Heart left ventricle (tissue), 16 donors: Measurements from ENCODE around the gene DYNC1I2. TPM values are rescaled to one million over a fixed set of nuclear protein-coding genes. Genes with fewer than 3 reads are reported as not detected.

Experiments used
- ATAC-seq, 4 donors: fragments of 200-7000 bp; cut with Tn5 transposase; one replicate each; pipeline ENCODE4 v1.9.1; 2020 to 2022; ENCODE audit warnings: moderate library complexity in 4 of 4, mild to moderate bottlenecking in 3 of 4, moderate number of reproducible peaks in 1 of 4
- DNase-seq, 5 donors: peaks; one replicate each; pipeline ENCODE4 v3.0.0-alpha.2; 2020
- H3K27ac ChIP-seq, 12 donors: fragments of 200-600 bp; sonication (generic) in 4 of 12; one replicate each; pipeline versions ENCODE4 v1.5.0 to v1.8.0; 2016 to 2022; ENCODE audit warnings: mild to moderate bottlenecking in 2 of 12
- H3K27me3 ChIP-seq, 9 donors: fragments of 200-600 bp; sonication (generic) in 2 of 9; one replicate each; pipeline versions ENCODE4 v1.5.1 to v1.8.0; 2016 to 2022; ENCODE audit warnings: mild to moderate bottlenecking in 3 of 9
- H3K36me3 ChIP-seq, 9 donors: fragments of 200-600 bp; sonication (generic) in 2 of 9; one replicate each; pipeline versions ENCODE4 v1.5.0 to v1.8.0; 2018 to 2022; ENCODE audit warnings: mild to moderate bottlenecking in 2 of 9
- H3K4me1 ChIP-seq, 12 donors: fragments of 200-600 bp; sonication (generic) in 4 of 12; one replicate each; pipeline versions ENCODE4 v1.5.0 to v1.8.0; 2016 to 2022; ENCODE audit warnings: mild to moderate bottlenecking in 3 of 12
- H3K4me3 ChIP-seq, 12 donors: fragments of 200-600 bp; sonication (generic) in 4 of 12; one replicate each; pipeline versions ENCODE4 v1.5.0 to v1.8.0; 2017 to 2022; ENCODE audit warnings: mild to moderate bottlenecking in 9 of 12, moderate library complexity in 4 of 12
- H3K9me3 ChIP-seq, 12 donors: fragments of 200-600 bp; sonication (generic) in 4 of 12; one replicate each; pipeline versions ENCODE4 v1.5.0 to v1.8.0; 2016 to 2022; ENCODE audit warnings: mild to moderate bottlenecking in 1 of 12
- POLR2A ChIP-seq, 2 donors: fragments of 450-650 bp; IDR thresholded peaks; one replicate each; pipeline ENCODE4 v1.6.1; 2017; ENCODE audit warnings: antibody characterized with exemption in 2 of 2, mild to moderate bottlenecking in 2 of 2, moderate library complexity in 2 of 2
- WGBS, 4 donors: extraction: QIAGEN DNeasy Blood & Tissue Kit in 2 of 4; methylation state at CpG; one replicate each; pipeline versions ENCODE4 v1.1.5 to v1.1.7; 2013 to 2018; 5-methylcytosine and 5-hydroxymethylcytosine counted together
- intact Hi-C, 10 donors: fragments of 100-400 bp; cut with DNase I; formaldehyde crosslinking; loops; one replicate each; pipeline versions ENCODE4 v1.11.1 to v1.14.2; 2022
- polyA plus RNA-seq, 2 donors: library from polyadenylated mRNA; stranded (reverse); fragments of 200-250 nt; gene quantifications; one replicate each; pipeline ENCODE4 v1.2.3, GENCODE V29; 2013
- total RNA-seq, 9 donors: library from RNA; depleted of rRNA in 2 of 9; stranded (reverse); fragments of >200 nt in 2 of 9; fragmentation: NEBNext Ultra II Directional in 3 of 9; extraction: Animal tissue kit (Norgen Biotek cat#: 25700) in 3 of 9; gene quantifications; one replicate each; pipeline versions ENCODE4 v1.1.0 to v1.2.4, GENCODE V29; 2016 to 2023
- TF ChIP-seq, protein P1 (sequence below), 12 donors: fragments of 200-600 bp; sonication (generic) in 4 of 12; IDR thresholded peaks; one replicate each; pipeline versions ENCODE4 v1.5.0 to v1.8.0; 2018 to 2022; ENCODE audit warnings: antibody characterized with exemption in 12 of 12, mild to moderate bottlenecking in 5 of 12
- donor health status: ischemic (EF 13 %, LVEDD 7.1; RV severe dilation, severe dysfunction).
- donor health status: healthy with polysubstance abuse.
- donor health status: DM: no; HTN: yes; CAD: no.
- donor health status: DM: no; HTN: no; CAD: no.
- donor health status: ischemic (EF 25% LVEDD 6.9; RV normal size, moderate dysfunction).
- donor health status: ischemic (EF 25% LVEDD 5.7; RV mildly dilated, moderate dysfunction).
- donor health status: healthy.
- donor health status: DM: yes; HTN: yes; CAD: no.
- donor health status: ischemic (EF 35%, LVEDD 5.7; RV mildly dilated, moderate dysfunction).
- donor health status: nonischemic (EF 11% LVEDD 7.7; RV severe dilation, severe dysfunction).
- donor health status: DM: yes; HTN: yes; CAD: no.
- donor health status: PGD.
- donor health status: ischemic (EF 29% LVEDD 5.4; RV normal size, mild dysfunction).
- donor health status: nonischemic (EF 23%, LVEDD 6.1; RV moderate dilation, normal function).

Gene DYNC1I2
- total and polyA plus RNA-seq, 11 donors, result 51.5 to 105 (median 74.0) TPM

DNA sequence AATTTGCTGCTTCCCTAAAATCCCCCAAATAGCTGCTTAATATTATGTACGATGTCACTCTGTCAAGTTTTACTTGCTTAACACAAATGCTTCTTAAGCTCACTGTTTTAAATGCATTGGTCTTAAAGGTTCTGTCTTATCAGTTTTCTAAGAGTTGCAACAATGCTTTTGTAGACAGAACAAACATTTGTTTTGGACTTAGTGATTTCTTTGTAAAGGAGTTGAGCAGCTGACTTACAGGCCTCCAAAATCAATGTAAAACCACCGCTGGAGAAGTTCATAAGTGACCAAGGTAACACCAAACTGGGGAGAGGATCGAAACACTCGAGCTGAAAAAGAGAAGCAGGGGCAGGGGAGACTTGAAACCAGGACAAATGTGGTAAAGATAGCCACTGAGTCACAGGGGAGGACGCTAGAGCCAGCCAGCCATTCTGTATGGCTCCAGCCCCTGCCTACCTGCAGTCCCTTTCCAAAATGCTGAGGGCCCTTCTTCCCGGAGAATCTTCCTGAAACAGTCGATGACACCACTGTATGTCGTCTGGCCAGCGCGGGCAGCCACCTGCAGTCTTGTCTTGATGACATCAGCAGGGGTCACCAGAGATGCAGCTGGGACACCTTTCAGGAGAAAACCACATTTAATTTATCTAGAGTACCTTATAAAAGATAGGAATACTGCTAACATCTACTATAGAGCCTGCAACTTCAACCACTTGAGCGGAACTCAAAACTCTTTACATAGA, 100.2 kb downstream of the DYNC1I2 start:
- intact Hi-C loops, result no loop called here

DNA sequence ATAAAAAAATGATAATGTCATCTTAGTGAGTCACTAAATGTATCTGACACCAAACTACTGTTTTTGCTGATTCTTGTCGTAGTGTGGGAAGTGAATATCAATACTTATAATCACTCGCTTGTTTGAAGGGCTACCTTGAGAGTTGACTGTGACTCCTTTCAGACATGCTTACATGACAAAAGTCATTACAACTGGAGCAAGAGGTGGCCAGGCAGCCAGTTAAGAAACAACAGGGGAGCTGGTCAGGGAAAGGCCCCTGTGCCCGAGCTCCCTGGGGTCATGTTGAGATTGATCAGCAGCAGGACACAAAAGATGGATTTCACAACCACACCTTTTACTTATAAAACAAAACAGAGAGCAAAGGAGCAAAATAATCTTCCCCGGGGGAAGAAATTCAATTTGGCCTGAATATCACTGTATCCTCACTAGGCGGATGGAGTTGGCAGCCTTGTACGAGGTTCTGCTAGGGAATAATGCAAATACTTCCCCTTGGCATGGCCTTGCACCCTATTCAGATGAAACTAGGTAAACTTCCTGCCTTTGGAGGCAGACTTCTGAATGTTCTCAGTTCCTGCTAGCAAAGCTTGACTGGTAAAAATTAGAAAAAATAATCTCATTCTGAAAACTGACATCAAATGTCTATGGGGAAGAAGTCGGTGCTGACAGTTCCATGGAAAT, 101.2 kb downstream of the DYNC1I2 start:
- WGBS, 4 donors, result 72 to 75% (median 74%) methylated on average over 7 of the region's 7 CpGs
- intact Hi-C loops, result no loop called here
- TF ChIP-seq, protein P1, sequence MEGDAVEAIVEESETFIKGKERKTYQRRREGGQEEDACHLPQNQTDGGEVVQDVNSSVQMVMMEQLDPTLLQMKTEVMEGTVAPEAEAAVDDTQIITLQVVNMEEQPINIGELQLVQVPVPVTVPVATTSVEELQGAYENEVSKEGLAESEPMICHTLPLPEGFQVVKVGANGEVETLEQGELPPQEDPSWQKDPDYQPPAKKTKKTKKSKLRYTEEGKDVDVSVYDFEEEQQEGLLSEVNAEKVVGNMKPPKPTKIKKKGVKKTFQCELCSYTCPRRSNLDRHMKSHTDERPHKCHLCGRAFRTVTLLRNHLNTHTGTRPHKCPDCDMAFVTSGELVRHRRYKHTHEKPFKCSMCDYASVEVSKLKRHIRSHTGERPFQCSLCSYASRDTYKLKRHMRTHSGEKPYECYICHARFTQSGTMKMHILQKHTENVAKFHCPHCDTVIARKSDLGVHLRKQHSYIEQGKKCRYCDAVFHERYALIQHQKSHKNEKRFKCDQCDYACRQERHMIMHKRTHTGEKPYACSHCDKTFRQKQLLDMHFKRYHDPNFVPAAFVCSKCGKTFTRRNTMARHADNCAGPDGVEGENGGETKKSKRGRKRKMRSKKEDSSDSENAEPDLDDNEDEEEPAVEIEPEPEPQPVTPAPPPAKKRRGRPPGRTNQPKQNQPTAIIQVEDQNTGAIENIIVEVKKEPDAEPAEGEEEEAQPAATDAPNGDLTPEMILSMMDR (IDR thresholded peaks at IDR 0.05), result no peak
- TF ChIP-seq POLR2A (IDR thresholded peaks at IDR 0.05), result no peak
- peaks cover 0 to 98% (median 92%) of the 10 kb centered on the region in 9 donors for H3K36me3 ChIP-seq
- no peaks in the 10 kb centered on the region for H3K4me1 ChIP-seq
- no peak overlapping the region for H3K4me3 ChIP-seq
- no peak for ATAC-seq
- H3K27me3 ChIP-seq, result no peaks in the 10 kb centered on the region
- H3K9me3 ChIP-seq, result no peaks in the 10 kb centered on the region
- H3K27ac ChIP-seq, result no peak overlapping the region
- DNase-seq, result no peak

More for the DNA sequence above, 100.2 kb downstream of the DYNC1I2 start:
- DNase-seq (no peak), ATAC-seq (no peak)
- Histone ChIP-seq H3K36me3 (peaks cover 0 to 98% (median 90%) of the 10 kb centered on the region in 9 donors), H3K4me1 (no peaks in the 10 kb centered on the region), H3K4me3 (no peak overlapping the region), H3K27ac (no peak overlapping the region), H3K27me3 (no peaks in the 10 kb centered on the region), H3K9me3 (no peaks in the 10 kb centered on the region)
- no peak for TF ChIP-seq POLR2A (IDR thresholded peaks at IDR 0.05)
- TF ChIP-seq, protein P1 (IDR thresholded peaks at IDR 0.05), result no peak
- WGBS, 4 donors, result 79 to 88% (median 84%) methylated on average over 11 of the region's 11 CpGs

DNA sequence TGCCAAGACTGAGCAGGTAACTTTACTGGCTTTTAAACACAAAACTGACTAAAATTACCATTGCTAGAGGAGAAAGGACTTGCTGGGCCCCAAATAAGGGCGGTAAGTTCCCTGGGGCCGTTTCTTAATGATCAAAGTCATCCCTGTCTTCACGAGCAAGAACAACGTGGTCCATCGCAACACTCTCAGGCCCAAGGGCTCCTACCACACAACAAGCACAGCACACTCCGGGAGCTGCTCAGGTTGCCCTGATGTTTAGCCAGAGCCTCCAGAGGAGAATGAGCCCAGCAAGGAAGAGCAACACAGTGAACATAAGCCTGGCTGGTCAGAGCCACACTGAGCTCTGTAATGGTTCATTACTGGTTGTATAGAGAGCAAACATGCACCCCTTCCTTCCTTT, 102.7 kb downstream of the DYNC1I2 start:
- 76 to 93% (median 88%) methylated on average over 6 of the region's 6 CpGs for WGBS, 4 donors
- intact Hi-C loops, result loop anchor here in 1 of 10 donors (5.0 kb wide), 1 partner anchor 37 kb away; no protein-coding TSS in a partner anchor
- no peak for ATAC-seq
- no peak for DNase-seq
- Histone ChIP-seq H3K9me3 (no peaks in the 10 kb centered on the region), H3K27ac (no peak overlapping the region), H3K27me3 (no peaks in the 10 kb centered on the region), H3K4me3 (no peak overlapping the region), H3K36me3 (peaks cover 0 to 88% (median 77%) of the 10 kb centered on the region in 9 donors), H3K4me1 (peaks cover 0 to 7% (median 0%) of the 10 kb centered on the region in 12 donors)
- no peak for TF ChIP-seq POLR2A (IDR thresholded peaks at IDR 0.05)

DNA sequence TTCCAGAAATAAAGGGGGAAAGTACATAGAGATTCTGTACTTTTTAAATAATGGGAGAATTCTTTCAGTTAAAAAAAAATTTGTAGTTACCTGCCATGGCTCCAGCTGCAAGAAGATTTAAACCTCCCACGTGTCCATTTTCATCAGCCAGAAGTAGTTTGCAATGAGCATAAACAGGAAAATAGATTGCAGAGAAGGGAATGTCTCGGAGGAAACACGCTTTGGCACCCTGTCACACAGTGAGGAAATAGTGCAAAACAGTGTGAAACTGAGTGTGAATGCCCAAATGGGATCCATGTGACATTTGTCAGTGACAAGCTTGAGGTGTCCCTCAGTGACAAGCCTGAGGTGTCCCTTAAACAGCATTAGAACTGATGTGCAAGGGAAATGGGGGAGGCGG, 104.1 kb downstream of the DYNC1I2 start:
- Histone ChIP-seq H3K4me1 (peaks cover 0 to 12% (median 1%) of the 10 kb centered on the region in 12 donors), H3K9me3 (no peaks in the 10 kb centered on the region), H3K27ac (no peak overlapping the region), H3K36me3 (peaks cover 0 to 81% (median 65%) of the 10 kb centered on the region in 9 donors), H3K27me3 (no peaks in the 10 kb centered on the region), H3K4me3 (no peak overlapping the region)
- TF ChIP-seq, protein P1 (IDR thresholded peaks at IDR 0.05), result no peak
- TF ChIP-seq POLR2A (IDR thresholded peaks at IDR 0.05), result no peak
- 69 to 81% (median 77%) methylated on average over 4 of the region's 4 CpGs for WGBS, 4 donors
- ATAC-seq (no peak), DNase-seq (no peak)
- intact Hi-C loops, result loop anchor here in 1 of 10 donors (5.0 kb wide), 1 partner anchor 36 kb away; no protein-coding TSS in a partner anchor
